Neural cell (in vitro differentiated cells): Measurements from ENCODE around the gene RNF182.

Source experiments
- EZH2 ChIP-seq: fragments of 200-600, 300-800 bp; shearing (Covaris generic), sonication (generic); IDR thresholded peaks from 2 replicates; pipeline ENCODE4 v1.6.1; 2014; ENCODE audit warnings: antibody characterized with exemption, low read length, borderline replicate concordance, mild to moderate bottlenecking; ENCODE audit not compliant: insufficient read depth, poor library complexity, severe bottlenecking
- RAD21 ChIP-seq: fragments of 450-650 bp; conservative IDR thresholded peaks from 2 replicates; pipeline ENCODE4 v1.6.1; 2014; ENCODE audit warnings: antibody characterized with exemption, mild to moderate bottlenecking, moderate library complexity
- TAF1 ChIP-seq: IDR thresholded peaks from 2 replicates; pipeline ENCODE4 v1.6.1; 2012; ENCODE audit warnings: low read depth
- TF ChIP-seq, protein P1 (sequence below): fragments of 450-650 bp; IDR thresholded peaks from 2 replicates; pipeline ENCODE4 v1.5.1; 2014; ENCODE audit warnings: antibody characterized with exemption, mild to moderate bottlenecking, moderate library complexity; ENCODE audit not compliant: poor library complexity, severe bottlenecking

GRCh38 chr6:14016935-14017625 lies 92.3 kb downstream of the RNF182 start:
- TF ChIP-seq RAD21 (no peak), TAF1 (no peak), EZH2 (no peak)
- TF ChIP-seq, protein P1, sequence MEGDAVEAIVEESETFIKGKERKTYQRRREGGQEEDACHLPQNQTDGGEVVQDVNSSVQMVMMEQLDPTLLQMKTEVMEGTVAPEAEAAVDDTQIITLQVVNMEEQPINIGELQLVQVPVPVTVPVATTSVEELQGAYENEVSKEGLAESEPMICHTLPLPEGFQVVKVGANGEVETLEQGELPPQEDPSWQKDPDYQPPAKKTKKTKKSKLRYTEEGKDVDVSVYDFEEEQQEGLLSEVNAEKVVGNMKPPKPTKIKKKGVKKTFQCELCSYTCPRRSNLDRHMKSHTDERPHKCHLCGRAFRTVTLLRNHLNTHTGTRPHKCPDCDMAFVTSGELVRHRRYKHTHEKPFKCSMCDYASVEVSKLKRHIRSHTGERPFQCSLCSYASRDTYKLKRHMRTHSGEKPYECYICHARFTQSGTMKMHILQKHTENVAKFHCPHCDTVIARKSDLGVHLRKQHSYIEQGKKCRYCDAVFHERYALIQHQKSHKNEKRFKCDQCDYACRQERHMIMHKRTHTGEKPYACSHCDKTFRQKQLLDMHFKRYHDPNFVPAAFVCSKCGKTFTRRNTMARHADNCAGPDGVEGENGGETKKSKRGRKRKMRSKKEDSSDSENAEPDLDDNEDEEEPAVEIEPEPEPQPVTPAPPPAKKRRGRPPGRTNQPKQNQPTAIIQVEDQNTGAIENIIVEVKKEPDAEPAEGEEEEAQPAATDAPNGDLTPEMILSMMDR, result no peak
